GM13976 (cell line): ENCODE data around the gene SEMA6B.

Source experiments
- DNase-seq: peaks from one replicate; pipeline ENCODE4 v3.0.0; 2012; ENCODE audit warnings: low spot score
- CTCF ChIP-seq: IDR thresholded peaks from 2 replicates; pipeline ENCODE4 v1.5.1; 2012; ENCODE audit warnings: borderline replicate concordance, mild to moderate bottlenecking; ENCODE audit not compliant: insufficient read depth; ENCODE audit errors: extremely low read depth, missing control alignments, control extremely low read depth
- in situ Hi-C: fragments of 300-500 bp; cut with MboI; formaldehyde crosslinking; loops from one replicate; pipeline ENCODE4 v1.12.0; 2022; ENCODE audit warnings: low sequenced_read_pairs, mixed read lengths, inconsistent platforms; ENCODE audit not compliant: unreplicated experiment

SEMA6B gene

DNA sequence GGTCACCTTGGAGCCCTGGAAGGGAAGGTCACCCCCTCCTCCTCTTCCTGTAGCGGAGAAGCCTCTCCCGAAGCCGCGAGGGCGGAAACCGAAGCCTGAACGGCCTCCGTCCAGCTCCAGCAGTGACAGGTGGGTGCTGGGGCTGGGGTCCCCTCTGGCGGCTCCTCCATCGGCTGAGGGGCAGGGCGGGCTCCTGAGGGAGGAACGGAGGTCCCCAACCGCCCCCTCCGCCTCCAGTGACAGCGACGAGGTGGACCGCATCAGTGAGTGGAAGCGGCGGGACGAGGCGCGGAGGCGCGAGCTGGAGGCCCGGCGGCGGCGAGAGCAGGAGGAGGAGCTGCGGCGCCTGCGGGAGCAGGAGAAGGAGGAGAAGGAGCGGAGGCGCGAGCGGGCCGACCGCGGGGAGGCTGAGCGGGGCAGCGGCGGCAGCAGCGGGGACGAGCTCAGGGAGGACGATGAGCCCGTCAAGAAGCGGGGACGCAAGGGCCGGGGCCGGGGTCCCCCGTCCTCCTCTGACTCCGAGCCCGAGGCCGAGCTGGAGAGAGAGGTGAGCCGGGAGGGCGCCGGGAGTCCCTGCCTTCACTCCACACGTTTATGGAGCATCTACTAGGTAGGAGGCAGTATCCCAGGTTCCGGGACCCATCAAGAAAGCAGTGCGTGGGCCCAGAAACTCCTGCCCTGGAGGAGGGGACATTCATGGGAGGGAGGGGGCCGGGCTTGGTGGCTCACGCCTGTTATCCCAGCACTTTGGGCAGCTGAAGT lies 65.4 kb downstream of the SEMA6B start:
- in situ Hi-C loops = no loop called here
- TF ChIP-seq CTCF = no peak
- no peak for DNase-seq

GRCh38 chr19:4493104-4493928 lies 66.2 kb downstream of the SEMA6B start:
- TF ChIP-seq CTCF = no peak
- in situ Hi-C loops = no loop called here
- no peak for DNase-seq
